ENCODE data around the gene DAZAP1.

DNA sequence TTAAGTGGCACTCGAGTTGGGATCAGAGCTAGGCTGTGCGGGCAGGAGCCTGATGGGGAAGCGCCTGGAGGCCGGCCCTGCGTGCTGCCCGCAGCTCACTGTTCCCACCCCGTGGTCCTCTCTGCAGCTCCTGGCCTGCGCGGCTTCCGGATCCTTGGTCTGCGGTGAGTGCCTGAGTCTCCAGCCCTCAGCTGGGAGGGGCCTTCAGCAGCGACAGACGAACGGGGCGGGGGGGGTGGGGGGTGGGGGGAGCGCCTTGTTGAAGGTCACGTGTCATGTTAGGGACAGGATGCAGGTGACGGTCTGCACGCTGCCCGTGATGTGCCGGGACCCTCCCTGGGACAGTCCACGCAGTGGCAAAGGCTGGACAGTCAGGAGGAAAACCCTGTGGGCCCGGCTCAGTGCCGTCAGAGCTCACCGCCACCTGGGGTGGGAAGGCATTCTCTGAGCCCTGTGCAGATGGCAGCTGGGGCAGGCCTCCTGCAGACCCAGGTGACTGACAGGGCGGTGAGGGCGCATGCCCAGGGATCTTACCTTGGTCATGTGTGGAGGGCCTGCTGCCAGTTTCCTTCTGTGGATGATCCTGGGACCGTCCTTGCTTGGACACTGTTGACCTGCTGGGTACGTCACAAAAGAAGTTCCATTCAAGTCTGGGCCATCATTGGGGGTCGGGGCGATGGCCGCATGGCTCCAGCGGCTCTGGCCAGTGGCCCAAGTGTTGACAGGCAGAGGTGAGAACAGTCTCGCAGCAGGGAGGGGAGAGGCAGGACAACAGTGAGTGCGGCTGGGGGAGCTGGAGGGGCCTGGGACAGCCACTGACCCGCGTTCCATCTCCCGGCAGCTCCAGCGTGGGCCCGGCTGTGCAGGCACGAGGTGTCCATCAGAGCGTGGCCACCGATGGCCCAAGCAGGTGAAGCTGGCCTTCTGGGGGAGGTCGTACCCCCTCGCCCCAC lies 19.4 kb upstream of the DAZAP1 start:
- TF ChIP-seq, protein P1, sequence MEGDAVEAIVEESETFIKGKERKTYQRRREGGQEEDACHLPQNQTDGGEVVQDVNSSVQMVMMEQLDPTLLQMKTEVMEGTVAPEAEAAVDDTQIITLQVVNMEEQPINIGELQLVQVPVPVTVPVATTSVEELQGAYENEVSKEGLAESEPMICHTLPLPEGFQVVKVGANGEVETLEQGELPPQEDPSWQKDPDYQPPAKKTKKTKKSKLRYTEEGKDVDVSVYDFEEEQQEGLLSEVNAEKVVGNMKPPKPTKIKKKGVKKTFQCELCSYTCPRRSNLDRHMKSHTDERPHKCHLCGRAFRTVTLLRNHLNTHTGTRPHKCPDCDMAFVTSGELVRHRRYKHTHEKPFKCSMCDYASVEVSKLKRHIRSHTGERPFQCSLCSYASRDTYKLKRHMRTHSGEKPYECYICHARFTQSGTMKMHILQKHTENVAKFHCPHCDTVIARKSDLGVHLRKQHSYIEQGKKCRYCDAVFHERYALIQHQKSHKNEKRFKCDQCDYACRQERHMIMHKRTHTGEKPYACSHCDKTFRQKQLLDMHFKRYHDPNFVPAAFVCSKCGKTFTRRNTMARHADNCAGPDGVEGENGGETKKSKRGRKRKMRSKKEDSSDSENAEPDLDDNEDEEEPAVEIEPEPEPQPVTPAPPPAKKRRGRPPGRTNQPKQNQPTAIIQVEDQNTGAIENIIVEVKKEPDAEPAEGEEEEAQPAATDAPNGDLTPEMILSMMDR (IDR thresholded peaks at IDR 0.05) = no peak
- TF ChIP-seq POLR2A (IDR thresholded peaks at IDR 0.05) = no peak

Measured in lower leg skin (tissue), 3 donors.